Suprapubic skin (tissue), 4 donors: ENCODE results near the gene HEXD. TPM values are rescaled to one million over a fixed set of nuclear protein-coding genes. Genes with fewer than 3 reads are reported as not detected.

ENCODE experiments used
- DNase-seq, 2 donors: peaks; one replicate each; pipeline ENCODE4 v3.0.0-alpha.2; 2019; ENCODE audit warnings: low spot score in 2 of 2
- H3K27ac ChIP-seq: fragments of 200-600 bp; sonication (generic); one replicate; pipeline ENCODE4 v1.5.1; 2019
- H3K27me3 ChIP-seq: fragments of 200-600 bp; sonication (generic); one replicate; pipeline ENCODE4 v1.5.1; 2019
- H3K36me3 ChIP-seq: fragments of 200-600 bp; sonication (generic); one replicate; pipeline ENCODE4 v1.5.1; 2019
- H3K4me1 ChIP-seq: fragments of 200-600 bp; sonication (generic); one replicate; pipeline ENCODE4 v1.5.1; 2019
- H3K4me3 ChIP-seq: fragments of 200-600 bp; sonication (generic); one replicate; pipeline ENCODE4 v1.5.1; 2019; ENCODE audit warnings: mild to moderate bottlenecking
- H3K9me3 ChIP-seq: fragments of 200-600 bp; sonication (generic); one replicate; pipeline ENCODE4 v1.5.1; 2019
- CTCF ChIP-seq, 2 donors: fragments of 200-600 bp in 1 of 2; fragments of 450-650 bp in 1 of 2; sonication (generic) in 1 of 2; IDR thresholded peaks; one replicate each; pipeline ENCODE4 v1.5.1; 2016 to 2019; ENCODE audit warnings: antibody characterized with exemption in 2 of 2, mild to moderate bottlenecking in 1 of 2, moderate library complexity in 1 of 2
- EP300 ChIP-seq: sonication (generic); formaldehyde crosslinking; IDR thresholded peaks from one replicate; pipeline ENCODE4 v1.6.1; 2017; ENCODE audit warnings: antibody characterized with exemption
- POLR2A ChIP-seq, 2 donors: fragments of 450-650 bp; IDR thresholded peaks; one replicate each; pipeline ENCODE4 v1.6.1; 2017; ENCODE audit warnings: antibody characterized with exemption in 2 of 2, mild to moderate bottlenecking in 2 of 2, moderate library complexity in 2 of 2
- POLR2AphosphoS5 ChIP-seq, 3 donors: sonication (generic); formaldehyde crosslinking; IDR thresholded peaks; one replicate each; pipeline ENCODE4 v1.6.1; 2017; ENCODE audit warnings: antibody characterized with exemption in 3 of 3
- whole genome bisulfite sequencing: methylation state at CpG from one replicate; pipeline ENCODE4 v1.1.5; 2018; 5-methylcytosine and 5-hydroxymethylcytosine counted together
- total RNA-seq, 4 donors: library from RNA; depleted of rRNA; stranded (reverse); fragments of >200 nt; gene quantifications; one replicate each; pipeline ENCODE4 v1.1.0, GENCODE V29; 2016

Gene HEXD
- total RNA-seq, 4 donors from 2014 or later: 28.1 to 84.6 (median 33.4) TPM

- 70% methylated on average over 10 of the region's 10 CpGs for WGBS
- no peak overlapping the region for H3K4me3 ChIP-seq
- no peak overlapping the region for H3K27ac ChIP-seq
- peaks cover 28% of the 10 kb centered on the region for H3K4me1 ChIP-seq
- H3K9me3 ChIP-seq: no peaks in the 10 kb centered on the region
- peaks cover 20% of the 10 kb centered on the region for H3K36me3 ChIP-seq
- no peak for DNase-seq
- peaks cover 24% of the 10 kb centered on the region for H3K27me3 ChIP-seq
- TF ChIP-seq POLR2A (IDR thresholded peaks at IDR 0.05): no peak
- no peak for TF ChIP-seq EP300
- no peak for TF ChIP-seq POLR2AphosphoS5 (IDR thresholded peaks at IDR 0.05)
- TF ChIP-seq CTCF (IDR thresholded peaks at IDR 0.05): no peak
Observed at GRCh38 chr17:82389379-82389778, 28.8 kb upstream of the HEXD start.

- no peak for DNase-seq
- TF ChIP-seq POLR2AphosphoS5 (IDR thresholded peaks at IDR 0.05) (no peak), POLR2A (IDR thresholded peaks at IDR 0.05) (no peak), EP300 (no peak), CTCF (IDR thresholded peaks at IDR 0.05) (no peak)
- H3K9me3 ChIP-seq: no peaks in the 10 kb centered on the region
- 95% methylated on average over 13 of the region's 34 CpGs for whole genome bisulfite sequencing
- H3K36me3 ChIP-seq: peaks cover 21% of the 10 kb centered on the region
- peaks cover 20% of the 10 kb centered on the region for H3K4me1 ChIP-seq
- H3K27ac ChIP-seq: no peak overlapping the region
- H3K4me3 ChIP-seq: no peak overlapping the region
- H3K27me3 ChIP-seq: peaks cover 20% of the 10 kb centered on the region
Observed at GRCh38 chr17:82390015-82390859, 27.9 kb upstream of the HEXD start.

- no peak overlapping the region for H3K4me3 ChIP-seq
- WGBS: 89% methylated on average over 8 of the region's 13 CpGs
- peaks cover 13% of the 10 kb centered on the region for H3K27me3 ChIP-seq
- TF ChIP-seq CTCF (IDR thresholded peaks at IDR 0.05) (no peak), EP300 (no peak), POLR2A (IDR thresholded peaks at IDR 0.05) (no peak), POLR2AphosphoS5 (IDR thresholded peaks at IDR 0.05) (no peak)
- no peak overlapping the region for H3K27ac ChIP-seq
- no peak for DNase-seq
- H3K4me1 ChIP-seq: peaks cover 14% of the 10 kb centered on the region
- H3K36me3 ChIP-seq: peaks cover 21% of the 10 kb centered on the region
- H3K9me3 ChIP-seq: no peaks in the 10 kb centered on the region
Observed at GRCh38 chr17:82390860-82391435, 27.2 kb upstream of the HEXD start.

- H3K9me3 ChIP-seq: no peaks in the 10 kb centered on the region
- WGBS: 100% methylated on average over 11 of the region's 23 CpGs
- no peak overlapping the region for H3K27ac ChIP-seq
- TF ChIP-seq CTCF (IDR thresholded peaks at IDR 0.05): no peak
- TF ChIP-seq EP300: no peak
- no peak for TF ChIP-seq POLR2A (IDR thresholded peaks at IDR 0.05)
- TF ChIP-seq POLR2AphosphoS5 (IDR thresholded peaks at IDR 0.05): no peak
- peaks cover 14% of the 10 kb centered on the region for H3K4me1 ChIP-seq
- no peak for DNase-seq
- no peak overlapping the region for H3K4me3 ChIP-seq
- H3K36me3 ChIP-seq: peaks cover 21% of the 10 kb centered on the region
- peaks cover 8% of the 10 kb centered on the region for H3K27me3 ChIP-seq
Observed at GRCh38 chr17:82391496-82392066, 26.6 kb upstream of the HEXD start.
